ENCODE measurements around the gene ANXA1.

Gene ANXA1

GRCh38 chr9:73151653-73152542, at the start of gene ANXA1:
TSS of gene ANXA1 (plus strand) at chr9:73151865. CDS start at chr9:73158536, 6,671 bp downstream.
- DNase-seq, result peak; percentile 72

- DNase-seq, result no peak
Measured at GRCh38 chr9:73104342-73104741, 47.3 kb upstream of the ANXA1 start.

GRCh38 chr9:73104921-73105320, 46.7 kb upstream of the ANXA1 start:
- no peak for DNase-seq

- DNase-seq, result peak; percentile 42
Measured at GRCh38 chr9:73107489-73108069, 44.1 kb upstream of the ANXA1 start.

DNA sequence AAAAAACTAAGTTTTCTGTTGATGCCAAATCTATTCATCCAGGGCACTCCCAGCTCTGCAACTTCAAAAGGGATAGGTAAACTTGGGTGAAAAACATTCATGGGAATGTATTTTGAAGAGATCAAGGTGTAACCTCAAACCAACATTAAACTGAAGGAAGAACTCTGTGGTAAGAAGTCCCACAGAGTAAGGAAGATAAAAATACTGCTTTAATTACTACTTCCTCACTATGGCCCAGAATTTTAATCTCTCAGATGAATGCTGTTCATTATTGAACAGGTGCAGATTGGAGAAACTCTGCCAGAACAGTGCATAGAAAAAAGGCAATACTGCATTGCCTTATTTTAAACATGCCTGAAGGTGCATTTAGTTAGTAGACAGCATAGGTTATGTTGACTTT, 37.6 kb upstream of the ANXA1 start:
- no peak for DNase-seq

DNA sequence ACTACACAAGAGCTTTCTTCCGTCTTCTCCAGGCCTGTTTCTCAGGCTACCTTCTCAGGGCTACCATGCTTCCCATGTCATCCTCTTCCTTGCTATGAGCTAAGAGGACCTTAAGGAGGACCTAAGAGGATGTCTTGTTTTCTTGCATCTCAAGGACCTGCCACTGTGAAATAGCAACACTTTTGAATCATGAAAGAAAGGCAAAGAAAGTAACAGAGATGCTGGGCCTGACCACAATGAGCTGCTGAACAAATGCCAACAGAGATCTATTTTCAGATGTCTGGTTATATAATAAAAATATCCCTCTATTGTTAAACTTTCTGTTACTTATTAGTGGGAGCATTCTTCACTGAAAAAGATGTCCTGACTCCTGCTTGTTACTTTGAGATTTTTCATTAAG, 36.7 kb upstream of the ANXA1 start:
- DNase-seq, result no peak

DNA sequence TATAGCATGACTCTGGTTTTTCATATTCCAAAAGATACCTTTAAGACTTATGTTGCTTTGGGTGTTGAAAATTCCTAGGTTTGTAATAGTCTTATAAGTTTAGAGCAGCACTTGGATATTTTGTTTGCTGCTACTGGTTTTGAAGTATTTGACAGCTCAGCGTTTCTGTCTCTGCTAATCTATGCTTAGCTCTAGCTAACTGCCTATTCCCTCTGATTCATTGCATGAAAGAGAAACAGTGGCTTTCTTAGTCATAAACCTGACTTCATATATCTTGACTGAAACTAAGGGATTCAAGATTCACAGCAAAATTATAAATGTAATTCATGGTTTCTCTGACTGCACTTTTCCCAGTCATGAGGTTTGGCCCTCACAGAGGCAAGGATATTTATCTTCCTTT, 35.6 kb upstream of the ANXA1 start:
- DNase-seq, result peak; percentile 5

DNA sequence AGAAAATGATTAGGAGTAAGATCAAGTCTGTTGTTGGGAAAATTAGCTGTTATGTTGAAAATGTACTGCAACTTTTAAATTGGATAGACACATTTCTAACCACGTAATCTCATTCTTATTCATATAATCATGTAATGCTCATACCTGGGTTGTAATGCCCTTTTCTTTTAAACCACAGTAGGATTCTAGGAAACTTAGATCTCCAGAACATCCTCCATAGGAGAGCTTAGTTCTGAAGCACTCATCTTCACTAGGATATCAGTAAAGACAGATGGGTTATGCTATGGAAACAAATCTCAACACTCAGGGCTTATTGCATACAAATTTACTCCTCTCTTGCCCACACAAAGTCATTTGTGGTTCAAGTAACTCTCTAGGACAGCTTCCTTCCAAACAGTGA, 34.8 kb upstream of the ANXA1 start:
- DNase-seq, result no peak

DNA sequence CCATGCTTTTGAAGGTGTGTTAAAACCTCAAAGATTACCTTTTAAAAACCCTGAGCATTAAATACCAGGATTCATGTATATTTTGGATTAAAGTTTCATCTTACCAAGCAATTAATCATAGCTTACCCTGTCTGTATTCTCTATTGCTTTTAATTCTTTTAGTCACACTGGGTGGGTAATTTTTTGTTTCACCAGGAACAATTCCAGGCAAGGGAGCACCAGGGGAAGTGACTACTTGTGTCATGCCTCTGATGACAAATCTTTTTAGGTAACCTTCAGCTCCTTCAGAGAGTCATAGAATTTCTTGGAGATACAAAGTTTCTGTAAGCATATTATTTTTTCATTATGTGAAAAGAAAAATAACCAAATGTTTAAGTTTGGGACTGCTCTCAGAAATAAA, 33.4 kb upstream of the ANXA1 start:
- DNase-seq, result no peak

GRCh38 chr9:73118898-73119554, 32.6 kb upstream of the ANXA1 start:
- DNase-seq, result no peak

- DNase-seq, result no peak
Measured at GRCh38 chr9:73121375-73121935, 30.2 kb upstream of the ANXA1 start.

DNA sequence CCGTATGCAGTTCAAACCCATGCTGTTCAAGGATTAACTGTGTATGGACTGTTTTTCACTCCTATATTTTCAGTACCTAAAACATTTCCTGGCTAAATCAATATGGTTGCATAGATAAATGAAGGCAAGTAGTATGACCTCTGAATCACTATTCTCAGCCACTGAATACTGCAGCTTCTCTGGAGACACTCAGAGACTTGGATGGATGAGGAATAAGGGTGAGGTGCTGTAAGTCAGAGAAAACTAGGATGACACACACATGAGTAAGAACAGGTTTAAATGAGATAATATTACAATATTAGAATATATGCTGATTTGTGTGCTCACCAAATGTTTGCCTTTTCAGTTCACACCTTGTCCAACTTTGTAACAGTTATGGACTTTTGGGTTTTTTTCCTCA, 26.0 kb upstream of the ANXA1 start:
- DNase-seq, result no peak

- DNase-seq, result peak; percentile 58
Measured at GRCh38 chr9:73129941-73130685, 21.6 kb upstream of the ANXA1 start.

DNA sequence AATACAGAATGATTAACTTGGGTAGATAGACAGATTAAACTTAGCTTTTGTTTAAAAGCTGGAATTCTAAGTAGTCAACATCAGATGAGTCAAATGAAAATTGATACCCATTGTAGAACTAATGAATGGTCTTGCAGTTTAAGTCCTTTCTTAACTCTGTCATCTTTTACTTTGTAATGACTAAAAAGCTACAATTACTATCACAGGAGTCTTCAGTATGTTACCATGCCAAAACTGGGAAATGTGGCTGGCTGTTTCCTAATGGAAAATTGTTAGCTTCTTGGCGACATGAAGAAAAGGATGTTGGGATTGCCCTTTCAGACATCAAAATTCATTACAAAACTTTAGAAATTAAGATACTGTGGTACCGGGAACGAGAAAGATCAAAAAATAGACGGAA, 20.2 kb upstream of the ANXA1 start:
- DNase-seq, result no peak

DNA sequence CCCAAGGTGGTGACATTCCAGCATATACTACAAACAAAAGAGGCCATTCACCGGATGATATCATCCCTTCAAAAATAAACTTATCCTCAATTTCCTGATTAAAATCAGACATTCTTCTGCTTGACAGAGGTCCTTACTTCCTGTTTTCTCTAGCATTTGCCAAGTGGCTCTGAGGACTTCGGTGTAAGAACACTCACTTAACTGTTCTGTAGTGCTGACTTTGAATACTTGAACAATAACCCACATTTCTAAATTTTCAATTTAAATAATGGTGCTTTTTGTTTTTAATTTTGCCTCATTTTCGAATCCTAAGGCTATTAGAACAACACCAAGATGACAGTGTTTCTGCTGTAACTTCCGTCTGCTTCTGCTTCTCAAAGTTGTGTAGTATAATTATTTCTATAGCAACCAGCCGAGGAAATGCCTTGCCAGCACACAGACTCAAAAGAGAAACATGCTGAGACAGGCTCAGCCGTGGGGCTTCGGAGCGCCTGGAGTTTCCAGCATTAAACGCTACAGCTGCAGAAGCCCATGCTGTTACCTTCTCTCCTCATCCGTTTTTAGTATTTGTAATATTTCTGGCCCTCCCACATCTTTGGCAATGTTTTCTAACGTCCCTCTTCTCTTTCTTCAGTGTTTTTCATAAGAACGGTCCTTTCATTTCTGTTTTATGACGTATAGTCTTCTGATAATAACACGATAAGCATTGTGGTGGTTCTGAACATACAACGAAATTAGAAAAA, 19.5 kb upstream of the ANXA1 start:
- DNase-seq, result peak; percentile 77

GRCh38 chr9:73133022-73133651, 18.5 kb upstream of the ANXA1 start:
- DNase-seq, result no peak

- DNase-seq, result no peak
Measured at GRCh38 chr9:73133921-73134407, 17.7 kb upstream of the ANXA1 start.

- no peak for DNase-seq
Measured at GRCh38 chr9:73135394-73135793, 16.3 kb upstream of the ANXA1 start.

DNA sequence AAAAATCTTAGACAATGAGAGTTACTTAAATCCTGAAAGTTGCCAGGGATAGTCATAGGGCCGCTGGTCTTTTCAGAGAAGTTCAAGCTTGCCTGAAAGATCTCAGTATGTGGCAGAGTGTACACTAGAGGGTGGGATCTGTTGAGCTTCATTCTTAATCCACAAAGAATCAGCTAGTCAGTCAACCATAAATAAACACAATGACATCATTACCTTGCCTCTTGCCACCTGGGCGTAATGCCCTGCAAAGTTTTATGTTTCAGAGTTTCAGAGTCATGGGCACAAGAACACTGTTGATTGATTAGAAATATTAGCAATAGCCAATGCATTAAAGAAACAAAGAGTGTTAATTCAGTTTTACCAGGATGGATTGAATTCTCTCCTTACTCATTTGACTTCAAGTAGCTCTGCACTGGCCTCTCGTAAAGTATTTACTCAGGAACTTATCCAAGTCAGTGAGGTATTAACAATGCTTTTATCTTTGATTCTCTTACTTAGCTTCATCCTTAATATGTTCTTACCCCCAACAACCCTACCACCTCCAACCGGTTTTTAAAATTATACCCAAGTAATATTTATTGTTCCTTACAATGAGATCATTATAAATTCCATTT, 14.3 kb upstream of the ANXA1 start:
- no peak for DNase-seq

GRCh38 chr9:73137914-73138313, 13.8 kb upstream of the ANXA1 start:
- DNase-seq, result no peak

DNA sequence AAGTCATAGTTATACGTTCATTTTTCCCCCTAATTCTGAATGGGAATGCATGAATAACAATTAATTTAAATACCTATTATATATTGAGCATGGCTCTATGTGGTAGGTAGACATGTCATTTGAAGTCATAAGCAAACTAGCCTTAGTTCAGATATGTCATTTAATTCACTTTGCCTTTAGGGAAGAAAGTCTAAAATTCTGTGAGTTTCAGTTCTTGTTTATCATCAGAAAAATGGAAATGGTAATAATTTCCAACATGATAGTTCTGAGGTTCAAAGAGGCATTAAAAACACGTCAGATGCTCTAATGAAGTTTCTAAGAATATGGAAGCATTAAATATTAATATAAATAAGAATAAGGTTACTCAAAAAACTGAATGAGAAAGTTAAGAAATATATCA, 13.1 kb upstream of the ANXA1 start:
- DNase-seq, result peak; percentile 41

Measured in MV-4-11 (cell line).